SK-N-SH treated with all-trans-retinoic acid at 6 μM for 48 hours (cell line): ENCODE data around the gene E2F2.

Experiments used
- CREB5 ChIP-seq: fragments of 250-450 bp; sonication (Bioruptor Pico); IDR thresholded peaks from 2 replicates; pipeline ENCODE4 v1.5.1; 2020; ENCODE audit warnings: low read depth, mild to moderate bottlenecking, moderate library complexity
- CSRNP3 ChIP-seq: fragments of 250-450 bp; sonication (Bioruptor Pico); IDR thresholded peaks from 2 replicates; pipeline ENCODE4 v1.5.1; 2021; ENCODE audit warnings: mild to moderate bottlenecking, moderate library complexity
- ISL1 ChIP-seq: fragments of 250-450 bp; sonication (Bioruptor Pico); IDR thresholded peaks from 2 replicates; pipeline ENCODE4 v2.1.2; 2022; ENCODE audit warnings: mild to moderate bottlenecking, moderate library complexity
- POU6F1 ChIP-seq: fragments of 250-450 bp; sonication (Bioruptor Pico); IDR thresholded peaks from 2 replicates; pipeline ENCODE4 v1.8.0; 2021; ENCODE audit warnings: low read depth, mild to moderate bottlenecking, moderate library complexity, borderline replicate concordance
- RARB ChIP-seq: fragments of 250-450 bp; sonication (Bioruptor Pico); IDR thresholded peaks from 2 replicates; pipeline ENCODE4 v1.8.0; 2021; ENCODE audit warnings: mild to moderate bottlenecking, moderate library complexity
- TOX ChIP-seq: fragments of 250-450 bp; sonication (Bioruptor Pico); IDR thresholded peaks from 2 replicates; pipeline ENCODE4 v1.8.0; 2021; ENCODE audit warnings: mild to moderate bottlenecking, moderate library complexity, borderline replicate concordance
- TSHZ2 ChIP-seq: fragments of 250-450 bp; sonication (Bioruptor Pico); IDR thresholded peaks from 2 replicates; pipeline ENCODE4 v1.5.0; 2020; ENCODE audit warnings: mild to moderate bottlenecking, moderate library complexity
- ZFP3 ChIP-seq: fragments of 250-450 bp; sonication (Bioruptor Pico); IDR thresholded peaks from 2 replicates; pipeline ENCODE4 v1.5.0; 2020; ENCODE audit warnings: mild to moderate bottlenecking, moderate library complexity

GRCh38 chr1:23492132-23492720, 38.8 kb downstream of the E2F2 start:
- no peak for TF ChIP-seq CSRNP3
- no peak for TF ChIP-seq POU6F1 (CRISPR knock-in tag)
- no peak for TF ChIP-seq RARB (CRISPR knock-in tag)
- no peak for TF ChIP-seq ZFP3 (CRISPR knock-in tag)
- TF ChIP-seq ISL1 (CRISPR knock-in tag) = no peak
- no peak for TF ChIP-seq TOX (CRISPR knock-in tag)
- TF ChIP-seq TSHZ2 (CRISPR knock-in tag) = no peak
- no peak for TF ChIP-seq CREB5
